ENCODE data around the gene AMBRA1. TPM values are rescaled to one million over a fixed set of nuclear protein-coding genes. Genes with fewer than 3 reads are reported as not detected.
A peak's percentile ranks its signal among the peaks of the same experiment; 100 is the strongest.
"Not testable (repeated sequence)": the region's sequence is repeated elsewhere in the genome, so short reads cannot be mapped to it uniquely, and the experiment has no call there.

Gene AMBRA1
- total RNA-seq, 1 donor from 2014 or later = 45.3 TPM

GRCh38 chr11:46594785-46595184, 962 bp upstream of the AMBRA1 start:
- Mint-ChIP-seq H3K36me3 (ENCODE audit: insufficient read depth) (no peaks in the 10 kb centered on the region), H3K9me3 (ENCODE audit: low read depth) (no peaks in the 10 kb centered on the region), H3K4me1 (ENCODE audit: low read depth) (peaks cover 29% of the 10 kb centered on the region), H3K27ac (no peak overlapping the region), H3K27me3 (no peaks in the 10 kb centered on the region), H3K4me3 (ENCODE audit: low read depth) (peak overlapping the region; percentile 94)
- no peak for DNase-seq (ENCODE audit: low spot score, unreplicated experiment)
- no peak for TF ChIP-seq CTCF (IDR thresholded peaks at IDR 0.05; ENCODE audit: unreplicated experiment)

- Mint-ChIP-seq H3K9me3 (ENCODE audit: low read depth) (no peaks in the 10 kb centered on the region), H3K36me3 (ENCODE audit: insufficient read depth) (no peaks in the 10 kb centered on the region), H3K27me3 (no peaks in the 10 kb centered on the region), H3K4me1 (ENCODE audit: low read depth) (peaks cover 29% of the 10 kb centered on the region), H3K4me3 (ENCODE audit: low read depth) (peak overlapping the region; percentile 94), H3K27ac (peak overlapping the region; percentile 98)
- no peak for DNase-seq (ENCODE audit: low spot score, unreplicated experiment)
- no peak for TF ChIP-seq CTCF (IDR thresholded peaks at IDR 0.05; ENCODE audit: unreplicated experiment)
Measured at GRCh38 chr11:46594374-46594700, 514 bp upstream of the AMBRA1 start.

- TF ChIP-seq CTCF (IDR thresholded peaks at IDR 0.05; ENCODE audit: unreplicated experiment) = no peak
- H3K4me1 Mint-ChIP-seq (ENCODE audit: low read depth) = peaks cover 29% of the 10 kb centered on the region
- peak overlapping the region; percentile 38 for H3K27ac Mint-ChIP-seq
- DNase-seq (ENCODE audit: low spot score, unreplicated experiment) = no peak
- no peaks in the 10 kb centered on the region for H3K36me3 Mint-ChIP-seq (ENCODE audit: insufficient read depth)
- H3K27me3 Mint-ChIP-seq = no peaks in the 10 kb centered on the region
- peak overlapping the region; percentile 33 for H3K4me3 Mint-ChIP-seq (ENCODE audit: low read depth)
- H3K9me3 Mint-ChIP-seq (ENCODE audit: low read depth) = no peaks in the 10 kb centered on the region
Measured at GRCh38 chr11:46590740-46591605, 2.9 kb downstream of the AMBRA1 start.

GRCh38 chr11:46588915-46589314, 4.9 kb downstream of the AMBRA1 start:
- Mint-ChIP-seq H3K9me3 (ENCODE audit: low read depth) (no peaks in the 10 kb centered on the region), H3K27ac (no peak overlapping the region), H3K4me1 (ENCODE audit: low read depth) (peaks cover 27% of the 10 kb centered on the region), H3K27me3 (no peaks in the 10 kb centered on the region), H3K36me3 (ENCODE audit: insufficient read depth) (no peaks in the 10 kb centered on the region), H3K4me3 (ENCODE audit: low read depth) (no peak overlapping the region)
- no peak for DNase-seq (ENCODE audit: low spot score, unreplicated experiment)
- TF ChIP-seq CTCF (IDR thresholded peaks at IDR 0.05; ENCODE audit: unreplicated experiment) = no peak

- no peak for DNase-seq (ENCODE audit: low spot score, unreplicated experiment)
- Mint-ChIP-seq H3K36me3 (ENCODE audit: insufficient read depth) (no peaks in the 10 kb centered on the region), H3K27ac (no peak overlapping the region), H3K9me3 (ENCODE audit: low read depth) (no peaks in the 10 kb centered on the region), H3K27me3 (no peaks in the 10 kb centered on the region), H3K4me3 (ENCODE audit: low read depth) (no peak overlapping the region), H3K4me1 (ENCODE audit: low read depth) (peaks cover 24% of the 10 kb centered on the region)
- no peak for TF ChIP-seq CTCF (IDR thresholded peaks at IDR 0.05; ENCODE audit: unreplicated experiment)
Measured at GRCh38 chr11:46588131-46588530, 5.7 kb downstream of the AMBRA1 start.

- not testable (repeated sequence) for H3K4me1 Mint-ChIP-seq (ENCODE audit: low read depth); H3K4me3 Mint-ChIP-seq (ENCODE audit: low read depth); DNase-seq (ENCODE audit: low spot score, unreplicated experiment); H3K27ac Mint-ChIP-seq; H3K36me3 Mint-ChIP-seq (ENCODE audit: insufficient read depth); H3K27me3 Mint-ChIP-seq; H3K9me3 Mint-ChIP-seq (ENCODE audit: low read depth)
Measured at GRCh38 chr11:46583513-46583912, 10.3 kb downstream of the AMBRA1 start.

All from progenitor cell of endocrine pancreas (in vitro differentiated cells).